DND-41 (cell line): ENCODE measurements around the gene LRRC28.

Experiments used
- CTCF ChIP-seq: IDR thresholded peaks from 2 replicates; pipeline ENCODE4 v1.5.1; 2012; ENCODE audit warnings: borderline replicate concordance, low read length, moderate library complexity, mild to moderate bottlenecking; ENCODE audit not compliant: poor library complexity, severe bottlenecking; ENCODE audit errors: extremely low read depth
- EZH2 ChIP-seq: IDR thresholded peaks from 3 replicates; pipeline ENCODE4 v1.6.1; 2012; ENCODE audit warnings: borderline replicate concordance, low read depth, mild to moderate bottlenecking, moderate library complexity, low read length, inconsistent platforms; ENCODE audit not compliant: severe bottlenecking

DNA sequence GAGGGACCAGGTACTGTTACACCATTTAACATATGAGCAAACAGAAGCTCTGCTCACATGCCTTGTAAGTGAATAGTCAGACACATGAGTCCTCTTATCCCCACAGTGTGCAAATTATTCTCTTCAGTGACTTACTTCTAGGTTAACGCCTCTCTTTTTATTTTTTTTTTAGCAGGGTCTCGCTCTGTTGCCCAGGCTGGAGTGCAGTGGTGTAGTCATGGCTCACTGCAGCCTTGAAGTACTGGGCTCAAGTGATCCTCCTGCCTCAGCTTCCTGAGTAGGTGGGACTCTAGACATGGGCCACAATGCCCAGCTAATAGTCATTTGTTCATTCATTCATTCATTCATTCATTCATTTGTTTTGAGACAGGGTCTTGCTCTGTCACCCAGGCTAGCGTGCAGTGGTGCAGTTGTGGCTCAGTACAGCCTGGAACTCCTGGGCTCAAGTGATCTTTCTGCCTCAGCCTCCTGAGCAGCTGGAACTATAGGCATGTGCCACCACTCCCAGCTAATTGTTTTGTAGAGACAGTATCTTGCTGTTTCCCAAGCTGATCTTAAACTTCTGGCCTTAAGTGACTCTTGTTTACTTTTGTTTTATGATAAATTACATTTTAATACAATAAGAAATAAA lies 94.7 kb downstream of the LRRC28 start:
- TF ChIP-seq EZH2 (no peak), CTCF (no peak)
